Mucosa of stomach (tissue), 1 donor: ENCODE measurements around the gene HEBP1.
A peak's percentile ranks its signal among the peaks of the same experiment; 100 is the strongest.

Source experiments
- H3K27me3 ChIP-seq: one replicate; pipeline ENCODE4 v1.7.0; 2013; ENCODE audit warnings: mild to moderate bottlenecking, low read length; ENCODE audit not compliant: control insufficient read depth, insufficient read depth
- H3K36me3 ChIP-seq: one replicate; pipeline ENCODE4 v1.7.0; 2013; ENCODE audit warnings: low read length; ENCODE audit not compliant: control insufficient read depth, insufficient read depth
- H3K4me1 ChIP-seq: one replicate; pipeline ENCODE4 v1.7.0; 2013; ENCODE audit warnings: mild to moderate bottlenecking, low read length; ENCODE audit not compliant: control insufficient read depth, insufficient read depth
- H3K4me3 ChIP-seq: one replicate; pipeline ENCODE4 v1.7.0; 2013; ENCODE audit warnings: low read length
- H3K9ac ChIP-seq: one replicate; pipeline ENCODE4 v1.7.0; 2013; ENCODE audit warnings: mild to moderate bottlenecking, low read length, moderate library complexity
- H3K9me3 ChIP-seq: one replicate; pipeline ENCODE4 v1.7.0; 2013; ENCODE audit warnings: mild to moderate bottlenecking, low read length, moderate library complexity; ENCODE audit not compliant: control insufficient read depth
- donor health status: Pancreatic carcinoma.

HEBP1 gene

GRCh38 chr12:13008741-13009380 is 8.8 kb upstream of the HEBP1 start:
- no peaks in the 10 kb centered on the region for H3K36me3 ChIP-seq
- peaks cover 4% of the 10 kb centered on the region for H3K4me1 ChIP-seq
- H3K27me3 ChIP-seq: peaks cover 50% of the 10 kb centered on the region
- no peaks in the 10 kb centered on the region for H3K9me3 ChIP-seq
- no peak overlapping the region for H3K9ac ChIP-seq
- H3K4me3 ChIP-seq: no peak overlapping the region

GRCh38 chr12:13007496-13008233 is 7.6 kb upstream of the HEBP1 start:
- H3K36me3 ChIP-seq: no peaks in the 10 kb centered on the region
- H3K9me3 ChIP-seq: no peaks in the 10 kb centered on the region
- no peak overlapping the region for H3K9ac ChIP-seq
- peaks cover 56% of the 10 kb centered on the region for H3K27me3 ChIP-seq
- H3K4me3 ChIP-seq: no peak overlapping the region
- H3K4me1 ChIP-seq: peaks cover 4% of the 10 kb centered on the region

- Histone ChIP-seq H3K27me3 (peaks cover 53% of the 10 kb centered on the region), H3K9ac (no peak overlapping the region), H3K4me3 (no peak overlapping the region), H3K9me3 (no peaks in the 10 kb centered on the region), H3K36me3 (no peaks in the 10 kb centered on the region), H3K4me1 (peaks cover 5% of the 10 kb centered on the region)
Observed at GRCh38 chr12:13005649-13006048, 5.6 kb upstream of the HEBP1 start.

- no peak overlapping the region for H3K4me3 ChIP-seq
- H3K9me3 ChIP-seq: no peaks in the 10 kb centered on the region
- peaks cover 5% of the 10 kb centered on the region for H3K4me1 ChIP-seq
- H3K36me3 ChIP-seq: no peaks in the 10 kb centered on the region
- peaks cover 49% of the 10 kb centered on the region for H3K27me3 ChIP-seq
- no peak overlapping the region for H3K9ac ChIP-seq
Observed at GRCh38 chr12:13004986-13005385, 4.9 kb upstream of the HEBP1 start.

GRCh38 chr12:13004361-13004760 is 4.3 kb upstream of the HEBP1 start:
- peaks cover 52% of the 10 kb centered on the region for H3K27me3 ChIP-seq
- H3K4me3 ChIP-seq: no peak overlapping the region
- H3K4me1 ChIP-seq: peaks cover 9% of the 10 kb centered on the region
- H3K36me3 ChIP-seq: no peaks in the 10 kb centered on the region
- no peak overlapping the region for H3K9ac ChIP-seq
- H3K9me3 ChIP-seq: no peaks in the 10 kb centered on the region

- no peaks in the 10 kb centered on the region for H3K36me3 ChIP-seq
- H3K4me3 ChIP-seq: no peak overlapping the region
- H3K4me1 ChIP-seq: peaks cover 24% of the 10 kb centered on the region
- peaks cover 50% of the 10 kb centered on the region for H3K27me3 ChIP-seq
- H3K9ac ChIP-seq: no peak overlapping the region
- H3K9me3 ChIP-seq: no peaks in the 10 kb centered on the region
Observed at GRCh38 chr12:13002301-13003097, 2.4 kb upstream of the HEBP1 start.

GRCh38 chr12:13001775-13002040 is 1.6 kb upstream of the HEBP1 start:
- no peaks in the 10 kb centered on the region for H3K9me3 ChIP-seq
- H3K4me1 ChIP-seq: peaks cover 30% of the 10 kb centered on the region
- peaks cover 46% of the 10 kb centered on the region for H3K27me3 ChIP-seq
- no peak overlapping the region for H3K4me3 ChIP-seq
- H3K36me3 ChIP-seq: no peaks in the 10 kb centered on the region
- H3K9ac ChIP-seq: peak overlapping the region; percentile 61

GRCh38 chr12:13000925-13001774 is 1.1 kb upstream of the HEBP1 start:
- peaks cover 30% of the 10 kb centered on the region for H3K4me1 ChIP-seq

GRCh38 chr12:13000616-13000924 is 505 bp upstream of the HEBP1 start:
- H3K9me3 ChIP-seq: no peaks in the 10 kb centered on the region
- peaks cover 30% of the 10 kb centered on the region for H3K4me1 ChIP-seq
- peak overlapping the region; percentile 54 for H3K4me3 ChIP-seq
- peaks cover 42% of the 10 kb centered on the region for H3K27me3 ChIP-seq
- H3K9ac ChIP-seq: peak overlapping the region; percentile 61
- no peaks in the 10 kb centered on the region for H3K36me3 ChIP-seq

More at GRCh38 chr12:13000925-13001774, 1.1 kb upstream of the HEBP1 start:
- H3K36me3 ChIP-seq: no peaks in the 10 kb centered on the region
- peak overlapping the region; percentile 61 for H3K9ac ChIP-seq
- peak overlapping the region; percentile 54 for H3K4me3 ChIP-seq
- H3K27me3 ChIP-seq: peaks cover 42% of the 10 kb centered on the region
- H3K9me3 ChIP-seq: no peaks in the 10 kb centered on the region

- H3K27me3 ChIP-seq: peaks cover 42% of the 10 kb centered on the region
- H3K4me3 ChIP-seq: peak overlapping the region; percentile 75
- peaks cover 30% of the 10 kb centered on the region for H3K4me1 ChIP-seq
- no peaks in the 10 kb centered on the region for H3K36me3 ChIP-seq
- peak overlapping the region; percentile 74 for H3K9ac ChIP-seq
- H3K9me3 ChIP-seq: no peaks in the 10 kb centered on the region
Observed at GRCh38 chr12:12999271-12999958, 650 bp downstream of the HEBP1 start.

GRCh38 chr12:12998248-12998647 is 1.8 kb downstream of the HEBP1 start:
- Histone ChIP-seq H3K36me3 (no peaks in the 10 kb centered on the region), H3K4me1 (peaks cover 30% of the 10 kb centered on the region), H3K27me3 (peaks cover 30% of the 10 kb centered on the region), H3K9ac (no peak overlapping the region), H3K4me3 (no peak overlapping the region), H3K9me3 (no peaks in the 10 kb centered on the region)
